HG03139 (cell line): ENCODE data around the gene KIF2A.
A peak's percentile ranks its signal among the peaks of the same experiment; 100 is the strongest.
"Not testable (repeated sequence)": the region's sequence is repeated elsewhere in the genome, so short reads cannot be mapped to it uniquely, and the experiment has no call there.

Source experiments
- ATAC-seq: cut with Tn5 transposase; IDR thresholded peaks from one replicate; pipeline ENCODE4 v1.9.1; 2021; ENCODE audit not compliant: unreplicated experiment

KIF2A gene

DNA sequence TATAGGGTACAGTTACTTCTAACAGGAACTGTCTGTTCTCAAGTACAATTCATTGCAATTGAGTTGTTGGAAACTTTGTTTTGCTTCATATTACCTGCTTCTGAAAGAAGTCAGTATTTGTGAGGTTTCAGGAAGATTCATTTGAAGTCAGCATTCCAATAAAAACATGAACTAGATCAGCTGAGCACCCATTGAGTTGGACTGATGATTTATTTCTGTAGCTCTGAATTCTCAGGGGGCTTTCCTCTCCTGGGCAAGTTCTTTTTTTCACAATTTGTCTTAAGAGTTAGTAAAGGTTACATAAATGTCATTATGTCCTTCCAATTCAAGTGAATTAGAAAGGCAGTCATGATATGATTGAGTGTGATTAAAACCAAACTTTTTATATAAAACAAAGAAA lies 16.2 kb upstream of the KIF2A start:
- ATAC-seq: no peak

- ATAC-seq: not testable (repeated sequence)
These were observed 14.2 kb upstream of the KIF2A start for GRCh38 chr5:62291829-62292228.

DNA sequence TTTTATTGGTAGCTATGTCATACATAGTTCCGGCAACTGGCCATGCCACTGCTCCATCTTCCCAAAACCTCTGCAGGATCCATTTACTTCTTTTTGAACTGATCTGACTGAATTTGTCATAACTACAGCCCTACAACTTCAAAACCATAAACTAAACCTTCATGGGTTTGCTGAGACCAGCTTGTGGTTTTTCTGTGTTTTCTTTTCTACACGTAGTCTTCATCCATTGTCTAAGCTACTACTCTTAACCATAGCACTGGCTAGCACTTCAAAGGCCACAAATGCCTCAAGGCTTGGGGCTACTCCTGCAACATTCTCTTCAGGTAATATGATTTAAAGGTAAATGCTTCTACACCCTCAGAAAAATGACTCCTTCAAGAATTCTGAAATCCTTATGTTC lies 9.0 kb upstream of the KIF2A start:
- ATAC-seq: no peak

- ATAC-seq: no peak
These were observed 7.9 kb upstream of the KIF2A start for GRCh38 chr5:62298118-62298517.

- no peak for ATAC-seq
These were observed 6.9 kb upstream of the KIF2A start for GRCh38 chr5:62299101-62299500.

DNA sequence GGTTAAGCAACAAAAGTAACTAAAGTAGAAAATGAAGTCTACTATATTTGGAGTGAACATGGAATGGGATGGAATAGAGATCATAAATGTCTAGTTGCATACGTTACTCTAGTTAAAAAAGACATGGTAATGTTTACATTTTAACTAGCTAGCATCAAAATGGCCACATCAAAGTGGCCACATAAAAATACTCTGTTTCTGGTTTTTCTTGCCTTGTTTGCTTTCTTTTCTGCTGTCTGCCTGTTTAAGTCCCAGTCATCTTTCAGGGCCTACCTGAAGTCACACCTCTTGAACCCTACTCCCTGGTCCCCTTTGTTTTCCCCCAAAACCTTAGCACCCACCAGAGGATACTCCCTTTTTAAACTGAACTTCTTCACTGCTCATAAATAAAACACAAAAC lies 6.4 kb upstream of the KIF2A start:
- no peak for ATAC-seq

DNA sequence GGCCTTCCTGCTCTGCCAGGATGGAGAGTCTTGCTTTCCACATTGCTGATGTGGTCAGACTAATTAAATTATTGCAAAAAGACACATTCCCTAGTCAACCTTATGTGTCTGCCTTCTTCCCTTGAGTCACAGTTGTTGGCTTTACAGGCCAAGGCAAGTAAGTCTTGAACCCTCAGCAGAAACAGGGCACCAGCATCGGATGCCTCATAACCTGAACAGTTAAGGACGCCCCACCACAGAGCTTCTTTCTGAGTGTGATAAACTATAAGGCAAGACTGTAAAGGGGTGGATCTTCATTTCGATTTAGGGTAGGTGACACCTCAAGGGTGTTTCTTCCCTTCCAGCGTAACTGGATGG lies 670 bp upstream of the KIF2A start:
- no peak for ATAC-seq

GRCh38 chr5:62306323-62306895 lies 403 bp downstream of the KIF2A start:
- ATAC-seq: peak; percentile 20

DNA sequence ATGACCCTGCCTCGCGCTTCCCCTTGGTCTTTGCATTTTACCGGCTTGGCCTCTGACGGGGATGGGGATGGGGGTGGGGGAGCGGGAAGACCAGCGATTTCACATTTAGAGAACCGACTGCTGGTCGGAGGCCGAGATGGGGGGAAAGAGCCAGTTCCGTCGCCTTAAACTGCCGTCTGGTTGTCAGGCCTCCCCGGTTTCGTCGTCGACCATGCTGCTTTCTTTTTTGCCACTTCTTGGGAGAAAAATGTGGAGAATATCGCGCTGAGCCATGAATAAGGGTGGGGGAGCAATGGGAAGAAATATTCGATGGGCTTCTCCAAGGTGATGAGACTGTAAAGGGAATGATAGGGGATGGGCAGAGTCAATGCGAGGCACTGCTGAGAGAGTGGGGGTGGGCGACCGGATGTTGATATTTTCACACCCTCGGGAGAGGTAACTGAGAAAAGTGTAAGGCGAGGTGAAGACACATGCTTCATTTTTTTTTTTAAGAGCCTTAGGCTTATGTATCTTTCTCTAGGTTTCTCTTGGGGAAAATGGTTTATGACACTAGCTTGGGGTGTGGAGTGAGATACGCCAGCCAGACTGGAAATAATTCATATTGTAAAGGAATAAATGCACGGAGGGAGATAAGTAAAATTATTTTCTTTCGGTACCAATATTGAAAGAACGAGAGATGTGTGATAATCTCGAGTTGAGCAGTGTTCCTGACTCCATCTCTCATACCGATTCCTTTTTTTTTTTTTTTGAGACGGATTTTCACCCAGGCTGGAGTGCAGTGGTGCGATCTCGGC lies 1.1 kb downstream of the KIF2A start:
- ATAC-seq: no peak

DNA sequence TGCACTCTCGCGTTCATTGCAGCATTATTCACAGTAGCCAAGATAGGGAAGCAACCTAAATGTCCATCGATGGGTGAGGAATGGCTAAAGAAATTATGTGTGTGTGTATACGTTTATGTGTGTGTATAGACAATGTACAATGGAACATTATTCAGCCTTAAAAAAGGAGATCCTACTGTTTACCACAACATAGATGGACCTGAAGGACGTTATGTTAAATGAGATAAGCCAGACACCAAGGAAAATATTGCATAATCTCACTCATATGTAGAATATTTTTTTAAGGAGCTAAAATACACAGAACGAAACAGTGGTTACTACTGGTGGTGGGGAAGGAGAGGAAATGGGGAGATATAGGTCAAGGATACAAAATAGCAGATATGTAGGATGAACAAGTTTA lies 2.4 kb downstream of the KIF2A start:
- no peak for ATAC-seq

GRCh38 chr5:62309107-62309506 lies 3.1 kb downstream of the KIF2A start:
- no peak for ATAC-seq

GRCh38 chr5:62310426-62311143 lies 4.6 kb downstream of the KIF2A start:
- ATAC-seq: no peak

GRCh38 chr5:62312036-62312435 lies 6.0 kb downstream of the KIF2A start:
- no peak for ATAC-seq

- ATAC-seq: no peak
These were observed 6.7 kb downstream of the KIF2A start for GRCh38 chr5:62312674-62313073.

GRCh38 chr5:62314213-62314830 lies 8.3 kb downstream of the KIF2A start:
- no peak for ATAC-seq

- ATAC-seq: no peak
These were observed 9.6 kb downstream of the KIF2A start for GRCh38 chr5:62315376-62316175.

DNA sequence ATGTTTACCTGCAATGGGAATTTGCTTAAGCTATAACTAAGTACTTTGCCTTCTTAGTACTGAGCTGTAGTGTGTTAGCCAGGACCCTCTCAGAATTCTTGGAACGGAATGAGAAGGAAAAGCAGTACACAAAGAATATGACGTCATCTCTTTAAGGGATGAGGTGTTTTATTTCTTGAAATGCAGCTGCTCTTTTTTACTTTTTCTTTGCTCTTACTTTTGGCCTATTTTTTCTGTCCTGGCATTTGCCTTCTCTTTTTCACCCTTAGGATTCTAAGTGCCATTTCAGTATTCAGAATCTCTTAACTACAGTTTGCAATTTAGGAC lies 10.1 kb downstream of the KIF2A start:
- no peak for ATAC-seq

DNA sequence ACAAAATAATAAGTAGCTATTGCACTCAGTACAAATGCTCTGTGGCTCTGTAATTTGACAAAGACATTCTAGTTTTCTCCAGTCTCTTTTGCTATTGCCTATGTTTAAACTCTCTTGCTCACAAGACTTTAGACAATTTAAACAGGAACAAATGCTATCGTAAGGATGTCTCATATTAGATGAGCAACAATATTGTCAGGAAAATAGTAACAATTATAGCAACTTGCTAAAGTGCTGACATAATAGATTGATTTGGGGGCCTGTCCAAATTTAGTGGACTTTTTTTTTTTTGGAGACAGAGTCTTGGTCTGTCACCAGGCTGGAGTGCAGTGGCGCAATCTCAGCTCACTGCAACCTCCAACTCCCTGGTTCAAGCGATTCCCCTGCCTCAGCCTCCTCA lies 11.8 kb downstream of the KIF2A start:
- ATAC-seq: no peak

DNA sequence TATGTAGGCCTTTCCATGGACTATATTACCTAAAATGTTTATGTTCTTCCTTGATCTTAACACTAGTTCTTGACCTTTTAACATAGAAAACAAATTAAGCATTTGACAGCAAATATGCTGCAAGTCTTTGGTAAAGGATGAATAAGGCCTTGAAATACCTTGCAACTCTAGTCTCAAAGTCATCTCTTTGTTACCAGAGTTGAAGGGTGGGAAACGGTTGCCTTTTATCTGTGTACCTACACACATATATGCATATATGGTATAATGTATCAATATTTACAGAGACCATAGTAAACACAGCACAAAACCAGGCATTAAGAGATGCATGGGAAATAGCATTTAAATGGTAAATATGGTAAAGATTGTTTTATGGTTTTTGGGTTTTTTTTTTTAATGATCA lies 16.5 kb downstream of the KIF2A start:
- no peak for ATAC-seq

- no peak for ATAC-seq
These were observed 20.3 kb downstream of the KIF2A start for GRCh38 chr5:62326302-62326701.

DNA sequence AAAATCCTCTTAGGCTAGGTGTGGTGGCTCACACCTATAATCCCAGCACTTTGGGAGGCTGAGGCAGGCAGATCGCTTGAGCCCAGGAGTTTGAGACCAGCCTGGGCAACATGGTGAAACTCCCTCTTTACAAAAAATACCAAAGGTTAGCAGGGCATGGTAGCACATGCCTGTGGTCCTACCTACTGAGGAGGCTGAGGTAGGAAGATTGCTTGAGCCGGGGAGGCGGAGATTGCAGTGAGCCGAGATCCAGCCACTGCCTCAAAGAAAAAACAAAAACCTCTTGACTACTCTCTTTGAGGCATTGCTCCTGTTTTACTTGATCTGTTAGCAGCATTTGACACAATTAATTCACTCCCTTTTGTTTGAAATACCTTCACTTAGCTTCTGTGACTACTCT lies 20.7 kb downstream of the KIF2A start:
- ATAC-seq: no peak
